Measurements from ENCODE around the gene DNASE1L2.
"Not testable (repeated sequence)": the region's sequence is repeated elsewhere in the genome, so short reads cannot be mapped to it uniquely, and the experiment has no call there.

DNASE1L2 gene

GRCh38 chr16:2195322-2196161 lies 40.7 kb upstream of the DNASE1L2 start:
- peak overlapping the region; percentile 57 for H3K4me3 ChIP-seq (ENCODE audit: low read length)
- H3K4me1 ChIP-seq (ENCODE audit: control insufficient read depth, insufficient read depth, low read length): no peaks in the 10 kb centered on the region
- no peaks in the 10 kb centered on the region for H3K36me3 ChIP-seq (ENCODE audit: insufficient read depth, low read length)
- H3K4me2 ChIP-seq (ENCODE audit: low read length): peak overlapping the region; percentile 66
- no peak overlapping the region for H3K9ac ChIP-seq (ENCODE audit: low read depth, low read length)
- H3K9me3 ChIP-seq (replicated peaks; ENCODE audit: low read length): no peaks in the 10 kb centered on the region
- peaks cover 42% of the 10 kb centered on the region for H3K27me3 ChIP-seq (ENCODE audit: control insufficient read depth, insufficient read depth, low read length)

- Histone ChIP-seq H3K36me3 (ENCODE audit: insufficient read depth, low read length) (no peaks in the 10 kb centered on the region), H3K4me2 (ENCODE audit: low read length) (peak within 1 kb of the TSS; percentile 66), H3K9me3 (replicated peaks; ENCODE audit: low read length) (no peaks in the 10 kb centered on the region), H3K4me1 (ENCODE audit: control insufficient read depth, insufficient read depth, low read length) (no peaks in the 10 kb centered on the region), H3K4me3 (ENCODE audit: low read length) (peak within 1 kb of the TSS; percentile 57), H3K27me3 (ENCODE audit: control insufficient read depth, insufficient read depth, low read length) (peaks cover 42% of the 10 kb centered on the region), H3K9ac (ENCODE audit: low read depth, low read length) (no peak within 1 kb of the TSS)
Observed at GRCh38 chr16:2196162-2196980, 39.9 kb upstream of the DNASE1L2 start, which contains the start of gene CASKIN1. CASKIN1 (minus strand) TSS chr16:2196605; CDS start chr16:2196432, 173 bp downstream.

- Histone ChIP-seq H3K4me2 (ENCODE audit: low read length) (peak overlapping the region; percentile 56), H3K4me3 (ENCODE audit: low read length) (no peak overlapping the region), H3K36me3 (ENCODE audit: insufficient read depth, low read length) (no peaks in the 10 kb centered on the region), H3K27me3 (ENCODE audit: control insufficient read depth, insufficient read depth, low read length) (peaks cover 42% of the 10 kb centered on the region), H3K9me3 (replicated peaks; ENCODE audit: low read length) (no peaks in the 10 kb centered on the region), H3K9ac (ENCODE audit: low read depth, low read length) (no peak overlapping the region), H3K4me1 (ENCODE audit: control insufficient read depth, insufficient read depth, low read length) (no peaks in the 10 kb centered on the region)
Observed at GRCh38 chr16:2196981-2197511, 39.2 kb upstream of the DNASE1L2 start.

- Histone ChIP-seq H3K4me3 (ENCODE audit: low read length) (no peak overlapping the region), H3K9ac (ENCODE audit: low read depth, low read length) (no peak overlapping the region), H3K9me3 (replicated peaks; ENCODE audit: low read length) (no peaks in the 10 kb centered on the region), H3K27me3 (ENCODE audit: control insufficient read depth, insufficient read depth, low read length) (peaks cover 42% of the 10 kb centered on the region), H3K4me2 (ENCODE audit: low read length) (no peak overlapping the region), H3K4me1 (ENCODE audit: control insufficient read depth, insufficient read depth, low read length) (no peaks in the 10 kb centered on the region), H3K36me3 (ENCODE audit: insufficient read depth, low read length) (no peaks in the 10 kb centered on the region)
Observed at GRCh38 chr16:2197765-2198164, 38.5 kb upstream of the DNASE1L2 start.

GRCh38 chr16:2198283-2198682 lies 38.0 kb upstream of the DNASE1L2 start:
- H3K36me3 ChIP-seq (ENCODE audit: insufficient read depth, low read length): no peaks in the 10 kb centered on the region
- H3K9ac ChIP-seq (ENCODE audit: low read depth, low read length): no peak overlapping the region
- no peak overlapping the region for H3K4me2 ChIP-seq (ENCODE audit: low read length)
- H3K4me3 ChIP-seq (ENCODE audit: low read length): no peak overlapping the region
- no peaks in the 10 kb centered on the region for H3K4me1 ChIP-seq (ENCODE audit: control insufficient read depth, insufficient read depth, low read length)
- H3K9me3 ChIP-seq (replicated peaks; ENCODE audit: low read length): no peaks in the 10 kb centered on the region
- H3K27me3 ChIP-seq (ENCODE audit: control insufficient read depth, insufficient read depth, low read length): peaks cover 42% of the 10 kb centered on the region

GRCh38 chr16:2199095-2199494 lies 37.1 kb upstream of the DNASE1L2 start:
- H3K27me3 ChIP-seq (ENCODE audit: control insufficient read depth, insufficient read depth, low read length): peaks cover 42% of the 10 kb centered on the region
- H3K36me3 ChIP-seq (ENCODE audit: insufficient read depth, low read length): no peaks in the 10 kb centered on the region
- no peak overlapping the region for H3K4me3 ChIP-seq (ENCODE audit: low read length)
- no peak overlapping the region for H3K4me2 ChIP-seq (ENCODE audit: low read length)
- no peaks in the 10 kb centered on the region for H3K9me3 ChIP-seq (replicated peaks; ENCODE audit: low read length)
- no peak overlapping the region for H3K9ac ChIP-seq (ENCODE audit: low read depth, low read length)
- H3K4me1 ChIP-seq (ENCODE audit: control insufficient read depth, insufficient read depth, low read length): no peaks in the 10 kb centered on the region

DNA sequence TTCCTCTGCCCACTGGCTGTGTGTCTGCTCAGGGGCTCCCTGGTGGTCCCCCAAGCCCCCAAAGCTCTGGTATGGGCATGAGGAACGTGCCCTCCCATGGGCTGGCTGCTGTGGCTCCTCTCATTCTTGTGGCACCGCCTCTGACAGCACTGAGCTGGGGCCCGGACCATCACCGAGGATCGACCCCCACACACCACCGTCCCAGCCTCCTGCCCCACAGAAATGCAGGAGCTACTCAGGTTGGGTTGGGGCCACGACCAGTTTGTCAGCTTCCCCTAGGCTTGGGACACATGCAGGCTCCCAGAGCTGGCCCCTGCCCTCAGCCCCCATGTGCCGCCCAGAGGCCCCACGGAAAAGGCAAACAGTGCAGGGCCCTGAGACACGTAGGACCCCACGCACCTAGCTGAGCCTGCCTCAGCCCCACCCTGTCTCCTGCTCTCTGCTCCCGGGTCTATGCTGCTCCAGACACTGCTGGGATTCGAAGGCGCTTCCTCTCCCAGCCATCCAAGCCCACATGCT lies 36.6 kb upstream of the DNASE1L2 start:
- H3K4me1 ChIP-seq (ENCODE audit: control insufficient read depth, insufficient read depth, low read length): peaks cover 2% of the 10 kb centered on the region
- peaks cover 40% of the 10 kb centered on the region for H3K27me3 ChIP-seq (ENCODE audit: control insufficient read depth, insufficient read depth, low read length)
- no peak overlapping the region for H3K9ac ChIP-seq (ENCODE audit: low read depth, low read length)

DNA sequence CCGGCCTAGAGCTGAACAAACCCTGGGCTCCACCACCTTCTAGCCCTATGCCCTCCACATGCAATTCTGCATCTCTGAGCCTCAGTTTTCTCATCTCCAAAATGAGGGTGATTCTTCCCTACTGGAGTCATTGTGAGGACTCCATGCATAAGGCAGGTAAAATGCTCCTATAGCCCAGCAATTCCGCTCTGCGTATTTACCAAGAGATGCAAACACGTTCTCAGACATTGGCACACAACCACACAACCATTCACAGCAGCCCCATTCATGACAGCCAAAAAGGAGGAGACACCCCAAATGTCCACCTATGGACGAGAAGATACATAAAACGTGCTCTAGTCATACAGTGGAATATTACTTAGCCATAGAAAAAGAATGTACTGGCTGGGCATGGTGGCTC lies 35.9 kb upstream of the DNASE1L2 start:
- H3K27me3 ChIP-seq (ENCODE audit: control insufficient read depth, insufficient read depth, low read length): peaks cover 34% of the 10 kb centered on the region
- no peak overlapping the region for H3K4me2 ChIP-seq (ENCODE audit: low read length)
- H3K9me3 ChIP-seq (replicated peaks; ENCODE audit: low read length): no peaks in the 10 kb centered on the region
- H3K4me1 ChIP-seq (ENCODE audit: control insufficient read depth, insufficient read depth, low read length): peaks cover 4% of the 10 kb centered on the region
- no peak overlapping the region for H3K4me3 ChIP-seq (ENCODE audit: low read length)
- H3K9ac ChIP-seq (ENCODE audit: low read depth, low read length): no peak overlapping the region
- no peaks in the 10 kb centered on the region for H3K36me3 ChIP-seq (ENCODE audit: insufficient read depth, low read length)

More for the DNA sequence above, 36.6 kb upstream of the DNASE1L2 start:
- no peak overlapping the region for H3K4me2 ChIP-seq (ENCODE audit: low read length)
- H3K4me3 ChIP-seq (ENCODE audit: low read length): no peak overlapping the region
- no peaks in the 10 kb centered on the region for H3K36me3 ChIP-seq (ENCODE audit: insufficient read depth, low read length)
- no peaks in the 10 kb centered on the region for H3K9me3 ChIP-seq (replicated peaks; ENCODE audit: low read length)

- H3K4me2 ChIP-seq (ENCODE audit: low read length); H3K9me3 ChIP-seq (replicated peaks; ENCODE audit: low read length); H3K9ac ChIP-seq (ENCODE audit: low read depth, low read length); H3K36me3 ChIP-seq (ENCODE audit: insufficient read depth, low read length); H3K4me3 ChIP-seq (ENCODE audit: low read length): not testable (repeated sequence)
- Histone ChIP-seq H3K27me3 (ENCODE audit: control insufficient read depth, insufficient read depth, low read length) (peaks cover 14% of the 10 kb centered on the region), H3K4me1 (ENCODE audit: control insufficient read depth, insufficient read depth, low read length) (peaks cover 18% of the 10 kb centered on the region)
Observed at GRCh38 chr16:2203119-2203688, 33.0 kb upstream of the DNASE1L2 start.

- Histone ChIP-seq H3K4me2 (ENCODE audit: low read length) (peak overlapping the region; percentile 97), H3K4me3 (ENCODE audit: low read length) (peak overlapping the region; percentile 95), H3K4me1 (ENCODE audit: control insufficient read depth, insufficient read depth, low read length) (peaks cover 18% of the 10 kb centered on the region), H3K9me3 (replicated peaks; ENCODE audit: low read length) (no peaks in the 10 kb centered on the region), H3K36me3 (ENCODE audit: insufficient read depth, low read length) (peaks cover 18% of the 10 kb centered on the region), H3K27me3 (ENCODE audit: control insufficient read depth, insufficient read depth, low read length) (peaks cover 4% of the 10 kb centered on the region), H3K9ac (ENCODE audit: low read depth, low read length) (peak overlapping the region; percentile 97)
Observed at GRCh38 chr16:2204416-2205103, 31.7 kb upstream of the DNASE1L2 start.
